ENCODE results near the gene ZFP36.

Gene ZFP36

DNA sequence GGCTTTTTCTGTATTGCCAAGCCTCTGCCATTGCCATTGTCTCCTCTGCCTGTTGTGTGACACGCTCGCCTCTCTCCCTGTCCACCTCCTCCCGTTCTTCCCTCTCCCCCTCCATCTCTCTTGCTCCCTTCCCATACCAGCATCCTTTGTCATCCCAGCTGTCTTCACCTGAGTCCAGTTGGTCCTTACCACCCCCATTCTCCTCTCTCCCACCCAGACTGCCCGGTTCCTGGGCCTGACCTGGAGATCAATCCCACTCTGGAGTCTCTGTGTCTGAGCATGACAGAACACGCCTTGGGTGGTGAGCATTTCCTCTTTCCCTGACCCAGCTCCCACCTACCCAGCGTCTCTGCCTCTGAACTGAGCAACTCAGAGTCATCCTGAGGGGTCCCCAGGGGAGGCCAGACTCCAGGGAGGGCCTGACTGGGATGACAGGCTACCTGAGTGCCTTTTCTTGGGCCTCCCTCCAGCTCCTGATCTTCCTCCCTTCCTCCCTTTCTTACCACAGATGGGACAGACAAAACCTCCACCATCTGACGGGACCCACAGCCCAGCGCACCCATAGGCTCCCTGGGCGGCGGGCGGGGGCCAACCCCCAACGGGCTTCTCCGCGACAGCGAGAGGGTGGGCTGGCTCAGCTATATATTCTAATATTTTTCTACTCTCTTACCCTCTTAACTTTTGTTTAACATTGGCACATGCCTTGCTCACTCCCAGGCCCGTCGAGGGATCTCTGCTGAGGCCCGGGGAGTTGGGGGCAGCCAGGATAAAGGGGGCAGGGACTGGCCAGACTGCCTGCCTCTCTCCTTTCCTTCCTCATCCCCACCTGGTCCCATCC lies 23.4 kb upstream of the ZFP36 start:
- in situ Hi-C loops (cut with MboI; ENCODE audit: low sequenced_read_pairs): no loop called here

DNA sequence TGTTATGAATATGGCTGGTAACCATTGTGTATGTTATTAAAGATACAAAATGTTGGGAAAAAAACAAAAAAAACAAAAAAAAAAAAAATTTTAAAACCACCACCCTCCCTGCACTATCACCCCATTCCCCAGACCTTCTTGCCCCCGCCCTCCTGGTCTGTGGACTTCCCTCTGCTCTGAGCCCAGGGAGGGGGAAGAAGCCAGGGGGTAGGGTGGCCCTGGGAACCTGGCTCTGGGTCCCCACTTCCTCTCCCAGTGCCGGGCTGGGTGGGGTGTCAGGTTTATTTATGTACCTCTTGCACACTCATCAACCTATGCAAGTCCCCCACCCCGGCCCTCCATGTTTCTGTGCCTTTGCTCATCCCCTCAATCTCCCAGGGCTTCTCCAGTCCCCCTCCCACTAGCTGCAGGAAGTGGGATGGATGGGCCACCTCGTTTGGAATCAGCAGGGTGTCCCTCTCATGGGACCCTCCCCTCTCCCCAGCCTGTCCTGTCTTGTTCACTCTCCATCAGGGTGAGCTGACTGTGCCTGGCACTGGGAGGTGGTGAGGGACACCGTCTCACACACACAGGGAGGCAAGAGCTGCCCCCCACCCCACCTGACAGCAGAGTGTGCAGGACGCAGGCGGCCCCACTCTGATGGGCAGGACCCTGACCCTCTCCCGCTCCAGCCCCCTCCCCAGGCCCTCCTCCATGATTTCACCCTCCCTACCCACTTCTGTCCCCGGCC lies 21.6 kb upstream of the ZFP36 start:
- in situ Hi-C loops (cut with MboI; ENCODE audit: low sequenced_read_pairs): no loop called here

DNA sequence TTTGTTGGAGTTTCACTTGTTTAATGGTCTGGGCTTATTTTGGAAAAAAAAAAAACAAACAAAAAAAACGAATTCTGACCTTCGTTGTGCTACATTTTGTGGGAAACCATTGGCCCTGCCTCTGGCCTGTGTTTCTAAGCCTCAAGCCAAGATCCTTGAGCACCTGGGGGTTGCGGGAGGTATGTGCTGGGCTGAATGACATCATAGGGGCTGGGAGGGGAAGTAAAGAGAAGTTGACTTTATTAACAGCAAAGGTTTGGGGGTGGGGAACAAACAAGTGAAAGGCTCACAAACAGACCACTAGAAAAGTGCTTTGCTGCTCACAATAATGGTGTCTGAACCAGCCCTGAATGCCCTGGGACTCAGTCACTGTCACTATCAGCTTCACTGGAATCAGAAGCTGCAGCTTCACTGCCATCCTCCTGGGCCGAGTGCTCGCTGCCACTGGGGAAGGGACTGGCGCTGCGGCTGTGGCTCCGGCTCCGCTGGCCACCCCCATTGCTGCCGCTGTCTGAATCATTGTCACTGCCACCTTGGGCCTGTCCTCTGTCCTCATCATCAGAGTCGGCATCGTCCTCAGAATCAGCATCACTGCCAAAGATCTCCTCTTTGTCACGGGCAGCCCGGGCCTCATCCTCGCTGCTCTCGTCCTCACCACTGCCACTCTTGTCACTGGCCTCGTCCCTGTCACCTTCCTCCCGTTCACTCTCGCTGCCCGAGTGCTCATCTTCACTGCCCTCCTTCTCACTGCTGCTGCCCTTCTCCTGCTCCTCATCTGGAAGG lies 20.8 kb upstream of the ZFP36 start:
- in situ Hi-C loops (cut with MboI; ENCODE audit: low sequenced_read_pairs): no loop called here

DNA sequence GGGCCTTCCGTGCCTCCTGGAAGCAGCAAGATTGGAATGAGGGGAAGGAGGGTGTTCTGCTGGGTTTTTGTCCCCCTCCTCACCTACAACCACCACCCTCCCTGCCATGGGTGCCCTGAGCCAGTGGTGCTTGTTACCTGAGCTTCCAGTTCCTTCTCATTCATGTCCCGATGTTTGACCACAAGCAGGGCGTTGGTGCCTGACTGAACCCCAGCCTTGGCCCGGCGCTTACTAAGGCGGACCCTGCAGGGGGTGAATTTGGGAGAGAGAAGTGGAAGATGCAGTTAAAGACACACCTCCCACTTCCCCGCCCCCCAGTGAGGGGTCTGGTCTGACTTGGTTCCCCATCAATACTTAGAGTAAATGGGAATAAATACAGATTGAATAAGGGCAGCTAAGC lies 20.1 kb upstream of the ZFP36 start:
- in situ Hi-C loops (cut with MboI; ENCODE audit: low sequenced_read_pairs): no loop called here

DNA sequence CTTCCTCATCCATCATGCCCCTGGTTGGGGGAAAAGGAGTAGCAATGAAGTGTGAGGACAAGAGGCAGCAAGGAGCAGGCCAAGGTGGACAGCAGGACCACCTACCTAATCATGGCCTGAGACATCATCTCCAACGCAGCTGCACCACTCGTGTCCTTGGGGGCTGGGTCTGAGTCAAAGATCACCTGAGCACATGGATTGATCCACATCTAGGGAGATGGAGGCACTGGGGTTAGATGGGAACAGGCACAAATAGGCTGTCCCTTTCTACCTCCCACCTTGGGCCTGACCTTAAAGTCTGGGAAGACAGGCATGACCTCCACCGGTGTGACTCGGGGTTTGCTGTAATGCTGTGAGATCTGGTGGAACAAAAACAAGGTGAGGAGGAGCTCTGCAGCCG lies 18.0 kb upstream of the ZFP36 start:
- in situ Hi-C loops (cut with MboI; ENCODE audit: low sequenced_read_pairs): no loop called here

DNA sequence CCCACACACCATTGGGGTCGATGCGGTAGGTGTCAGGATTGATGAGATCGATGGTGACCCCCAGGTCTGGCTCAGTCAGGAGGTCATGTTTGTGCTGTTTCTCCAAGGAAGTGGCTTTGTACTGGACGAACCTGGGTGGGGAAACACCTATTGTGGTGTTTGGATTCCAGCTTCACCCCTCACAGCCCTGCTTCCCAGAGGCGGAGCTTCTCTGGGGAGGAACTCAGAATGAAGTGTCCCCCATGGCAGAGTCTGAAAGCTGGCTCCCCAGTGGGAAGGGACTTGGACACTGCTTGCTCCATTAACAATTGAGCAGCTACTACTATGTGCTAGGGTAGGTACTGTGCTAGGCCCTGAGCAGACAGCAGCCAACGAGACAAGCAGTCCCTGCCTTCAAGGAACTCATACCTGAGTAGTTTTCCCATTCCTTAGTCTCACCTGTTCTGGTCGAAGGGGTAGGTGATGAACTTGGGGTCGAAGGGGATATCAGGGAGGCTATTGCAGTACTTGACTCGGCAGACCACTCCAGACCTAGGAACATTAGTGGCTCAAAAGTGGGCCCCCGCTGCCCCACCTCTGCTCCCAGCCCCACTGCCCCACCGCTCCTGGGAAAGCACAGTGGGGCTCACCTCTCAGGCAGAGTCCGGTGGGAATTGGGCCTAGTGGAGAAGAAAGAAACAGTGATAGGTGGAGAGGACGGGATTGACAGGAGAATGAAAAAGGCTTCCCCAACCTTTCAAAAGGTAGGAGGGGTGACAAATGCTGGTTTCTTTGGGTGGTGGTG lies 16.8 kb upstream of the ZFP36 start:
- in situ Hi-C loops (cut with MboI; ENCODE audit: low sequenced_read_pairs): no loop called here

DNA sequence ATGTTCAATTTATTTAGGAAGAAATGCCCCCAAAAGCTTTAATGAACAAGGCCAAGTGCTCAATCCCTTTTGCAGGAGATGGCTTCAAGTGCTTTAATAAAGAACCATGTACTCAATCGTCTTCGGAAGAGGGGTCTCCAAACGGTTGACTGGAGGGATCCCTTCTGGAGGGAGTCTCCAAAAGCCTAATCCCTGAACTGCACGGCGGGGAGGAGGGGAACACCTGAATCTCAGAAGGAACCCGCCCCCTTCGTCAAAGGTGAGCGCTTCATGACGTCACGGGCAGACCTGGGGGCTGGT lies 16.2 kb upstream of the ZFP36 start:
- in situ Hi-C loops (cut with MboI; ENCODE audit: low sequenced_read_pairs): no loop called here

DNA sequence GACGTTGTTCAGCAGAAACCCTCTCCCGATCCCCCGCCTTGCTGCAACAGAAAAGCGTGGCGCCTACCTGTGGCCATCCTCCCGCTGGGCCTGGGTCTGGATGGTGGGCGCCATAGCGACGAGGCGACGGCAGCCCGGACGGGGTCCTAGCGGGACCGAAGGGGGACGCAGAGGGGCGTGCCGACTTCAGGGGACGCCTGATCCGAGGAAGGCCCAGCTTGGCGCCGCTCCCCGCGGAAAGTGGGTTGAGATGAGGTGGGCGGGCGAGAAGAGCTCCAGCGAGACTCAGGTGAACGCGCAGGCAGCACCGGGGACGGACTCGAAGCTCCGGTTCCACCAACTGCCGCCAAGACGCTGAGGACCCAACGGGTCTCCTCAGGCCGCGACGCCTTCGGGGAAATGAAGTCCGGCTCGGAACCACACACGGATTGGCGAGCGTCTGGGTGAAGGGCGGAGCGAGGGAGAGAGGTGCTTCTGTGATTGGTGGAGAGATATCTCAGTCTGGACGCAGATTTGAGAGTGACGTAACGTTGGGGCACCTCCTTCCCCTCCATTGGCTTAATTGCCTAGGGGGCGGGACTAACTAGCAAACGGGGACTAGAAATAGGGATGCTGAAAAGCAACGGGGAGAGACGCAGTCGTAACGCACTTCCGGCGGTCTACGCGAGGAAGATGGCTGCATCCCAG lies 15.8 kb upstream of the ZFP36 start, which contains the start of the genes MED29 and PAF1:
Gene MED29 (plus strand): TSS at position 628 of the 687 bp plus-strand sequence. CDS start 45 bp downstream, at position 673.
Gene PAF1 (minus strand): TSS at position 356 of the 687 bp plus-strand sequence. CDS start 242 bp downstream, at position 114.
- in situ Hi-C loops (cut with MboI; ENCODE audit: low sequenced_read_pairs): no loop called here

DNA sequence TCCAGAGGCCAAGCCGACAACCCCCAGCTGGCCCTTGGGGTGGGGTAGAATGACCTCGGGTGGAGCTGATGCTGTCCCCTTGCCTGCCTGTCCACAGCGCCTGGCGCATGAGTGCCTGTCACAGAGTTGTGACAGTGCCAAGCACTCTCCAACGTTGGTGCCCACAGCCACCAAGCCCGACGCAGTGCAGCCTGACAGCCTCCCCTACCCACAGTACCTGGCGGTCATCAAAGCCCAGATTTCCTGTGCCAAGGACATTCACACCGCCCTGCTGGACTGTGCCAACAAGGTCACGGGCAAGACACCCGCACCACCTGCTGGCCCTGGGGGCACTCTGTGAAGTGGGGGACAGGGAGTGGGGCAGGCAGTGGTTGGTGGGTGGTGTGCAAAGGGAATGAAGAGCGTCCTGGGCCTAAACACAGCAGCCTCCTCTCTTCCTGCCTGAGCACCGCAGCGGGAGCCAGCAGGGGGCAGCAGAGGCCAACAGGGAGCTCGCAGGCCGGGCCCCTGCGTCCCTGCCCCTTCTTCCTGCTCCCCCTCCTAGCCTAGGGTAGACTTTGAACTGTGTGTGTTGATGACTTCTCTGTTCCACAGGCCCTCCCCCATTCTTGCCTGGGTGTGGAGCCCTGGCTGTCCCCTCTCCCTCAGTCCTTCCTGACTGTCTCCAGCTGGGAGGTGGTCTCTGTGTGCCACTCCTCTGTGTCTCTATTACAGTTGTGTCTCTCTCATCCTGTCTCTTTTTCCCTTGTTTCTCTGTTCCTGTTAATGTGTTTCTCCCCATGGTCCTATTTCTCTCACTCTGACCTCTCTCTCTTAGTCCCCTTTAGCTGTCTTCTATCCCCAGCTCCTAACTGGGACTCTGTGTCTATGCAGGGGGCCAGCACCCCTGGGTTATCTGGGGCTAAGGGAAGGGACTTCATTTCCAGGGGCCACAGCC lies 9.0 kb upstream of the ZFP36 start:
- in situ Hi-C loops (cut with MboI; ENCODE audit: low sequenced_read_pairs): no loop called here

DNA sequence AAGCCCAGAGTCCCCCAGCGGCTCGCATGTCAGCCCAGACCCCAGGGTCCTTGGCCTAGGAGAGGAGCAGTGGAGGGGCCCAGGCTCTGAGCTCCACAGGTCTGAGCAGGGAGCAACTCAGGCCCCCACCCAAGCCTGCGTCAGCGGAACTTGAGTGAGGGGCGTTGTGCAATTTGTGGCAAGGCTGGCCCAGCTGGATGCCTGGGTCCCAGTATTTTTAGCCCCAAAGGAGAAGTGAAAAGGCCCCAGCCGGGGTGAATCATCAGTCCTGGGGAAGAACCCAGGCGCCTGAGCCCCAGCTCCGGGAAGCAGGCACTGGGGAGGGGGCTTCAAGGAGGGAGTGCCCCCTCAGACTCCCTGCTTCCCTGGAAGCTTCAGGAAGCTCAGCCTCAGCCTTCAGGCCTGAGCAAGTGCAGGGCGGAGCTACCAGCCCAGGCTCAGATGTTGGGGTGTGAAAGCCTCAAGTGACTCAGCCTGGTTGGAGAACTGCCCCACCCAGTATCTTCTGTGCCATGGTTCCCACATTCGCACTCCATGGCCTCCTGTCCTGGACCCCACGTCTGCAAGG lies 8.3 kb upstream of the ZFP36 start:
- in situ Hi-C loops (cut with MboI; ENCODE audit: low sequenced_read_pairs): no loop called here

DNA sequence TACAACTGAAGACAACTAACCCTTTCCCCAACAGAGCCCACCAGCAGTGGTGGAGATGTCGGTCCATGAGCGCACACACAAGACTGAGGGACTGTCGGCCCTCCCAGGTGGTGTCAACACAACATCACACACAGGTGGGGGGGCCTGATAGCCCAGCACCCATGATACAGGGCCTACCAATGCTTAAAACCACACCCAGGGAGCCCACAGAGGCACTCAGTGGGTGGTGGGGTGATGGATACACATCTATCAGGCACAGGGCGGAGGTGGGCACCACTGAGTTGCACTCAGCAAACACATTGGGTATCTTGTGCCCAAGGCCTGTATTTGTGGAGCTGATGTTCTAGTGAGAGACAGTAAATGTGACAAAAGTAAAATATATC lies 7.0 kb upstream of the ZFP36 start:
- in situ Hi-C loops (cut with MboI; ENCODE audit: low sequenced_read_pairs): no loop called here

DNA sequence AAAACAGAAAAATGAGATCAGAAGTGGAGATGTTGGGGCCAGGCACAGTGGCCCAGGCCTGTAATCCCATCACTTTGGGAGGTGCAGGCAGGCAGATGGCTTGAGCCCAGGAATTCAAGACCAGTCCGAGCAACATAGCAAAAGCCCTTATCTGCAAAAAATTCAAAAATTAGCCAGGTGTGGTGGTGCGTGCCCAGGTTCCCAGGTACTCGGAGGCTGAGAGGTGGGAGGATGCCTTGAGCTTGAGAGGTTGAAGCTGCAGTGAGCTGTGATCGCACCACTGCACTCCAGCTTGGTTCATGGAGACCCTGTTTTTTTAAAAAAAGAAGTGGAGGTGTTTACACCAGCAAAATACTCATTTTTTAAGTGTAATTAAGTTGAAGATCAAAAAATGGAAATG lies 6.6 kb upstream of the ZFP36 start:
- in situ Hi-C loops (cut with MboI; ENCODE audit: low sequenced_read_pairs): no loop called here

DNA sequence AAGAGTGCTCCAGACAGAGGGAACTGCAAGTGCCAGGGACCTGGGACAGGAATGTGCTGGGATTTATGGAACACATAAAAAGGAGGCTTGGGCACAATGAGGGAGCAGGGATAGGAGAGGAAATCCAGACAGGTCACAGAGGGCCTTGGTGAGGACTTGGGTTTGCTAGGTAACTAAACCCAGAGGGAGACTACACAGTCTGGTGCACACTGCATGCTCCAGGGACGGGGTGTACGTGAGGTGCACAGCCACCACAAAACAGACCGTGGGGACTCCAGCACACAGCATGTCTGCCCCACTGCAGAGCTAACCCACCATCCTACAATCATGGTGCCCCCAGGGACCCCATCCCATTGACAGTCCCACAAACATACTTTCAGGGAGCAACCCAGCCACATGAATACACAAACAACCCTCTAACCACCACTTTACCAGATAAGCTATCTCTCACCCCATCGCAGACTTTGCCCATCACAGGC lies 5.5 kb upstream of the ZFP36 start:
- in situ Hi-C loops (cut with MboI; ENCODE audit: low sequenced_read_pairs): no loop called here

DNA sequence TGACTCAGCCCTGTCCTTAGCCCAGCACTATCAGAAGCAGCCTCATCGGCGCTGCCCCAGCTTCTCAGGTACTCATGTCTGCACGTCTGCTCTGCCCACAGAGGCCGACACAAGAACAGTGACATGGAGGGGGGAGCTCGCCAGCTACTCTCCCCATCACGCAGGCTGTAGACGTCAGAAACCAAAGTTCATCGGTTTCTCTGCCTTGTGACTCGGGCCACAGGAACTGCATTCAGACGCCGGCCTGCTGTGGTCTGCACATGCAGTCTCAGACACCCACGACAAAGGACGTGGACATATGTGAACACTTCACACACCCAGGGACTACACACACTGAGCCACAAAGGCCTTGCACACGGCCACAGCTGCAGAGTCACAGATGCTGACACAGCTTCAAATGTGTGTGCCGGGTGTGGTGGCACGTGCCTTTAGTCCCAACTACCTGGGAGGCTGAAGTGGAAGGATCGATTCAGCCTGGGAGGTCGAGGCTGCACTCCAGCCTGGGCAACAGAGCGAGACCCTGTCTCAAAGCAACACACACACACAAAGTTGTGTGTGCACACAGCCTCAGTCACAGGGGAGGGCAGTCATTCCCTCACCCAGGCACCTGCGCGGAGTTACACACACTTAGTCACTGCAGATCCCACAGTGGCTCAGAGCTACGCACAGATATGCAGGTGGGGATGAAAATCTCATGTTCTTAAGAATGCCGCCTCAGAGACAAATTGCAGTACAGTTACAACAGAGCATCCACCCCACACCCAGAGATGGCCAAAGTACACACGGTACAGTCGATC lies 4.9 kb upstream of the ZFP36 start:
- in situ Hi-C loops (cut with MboI; ENCODE audit: low sequenced_read_pairs): no loop called here

DNA sequence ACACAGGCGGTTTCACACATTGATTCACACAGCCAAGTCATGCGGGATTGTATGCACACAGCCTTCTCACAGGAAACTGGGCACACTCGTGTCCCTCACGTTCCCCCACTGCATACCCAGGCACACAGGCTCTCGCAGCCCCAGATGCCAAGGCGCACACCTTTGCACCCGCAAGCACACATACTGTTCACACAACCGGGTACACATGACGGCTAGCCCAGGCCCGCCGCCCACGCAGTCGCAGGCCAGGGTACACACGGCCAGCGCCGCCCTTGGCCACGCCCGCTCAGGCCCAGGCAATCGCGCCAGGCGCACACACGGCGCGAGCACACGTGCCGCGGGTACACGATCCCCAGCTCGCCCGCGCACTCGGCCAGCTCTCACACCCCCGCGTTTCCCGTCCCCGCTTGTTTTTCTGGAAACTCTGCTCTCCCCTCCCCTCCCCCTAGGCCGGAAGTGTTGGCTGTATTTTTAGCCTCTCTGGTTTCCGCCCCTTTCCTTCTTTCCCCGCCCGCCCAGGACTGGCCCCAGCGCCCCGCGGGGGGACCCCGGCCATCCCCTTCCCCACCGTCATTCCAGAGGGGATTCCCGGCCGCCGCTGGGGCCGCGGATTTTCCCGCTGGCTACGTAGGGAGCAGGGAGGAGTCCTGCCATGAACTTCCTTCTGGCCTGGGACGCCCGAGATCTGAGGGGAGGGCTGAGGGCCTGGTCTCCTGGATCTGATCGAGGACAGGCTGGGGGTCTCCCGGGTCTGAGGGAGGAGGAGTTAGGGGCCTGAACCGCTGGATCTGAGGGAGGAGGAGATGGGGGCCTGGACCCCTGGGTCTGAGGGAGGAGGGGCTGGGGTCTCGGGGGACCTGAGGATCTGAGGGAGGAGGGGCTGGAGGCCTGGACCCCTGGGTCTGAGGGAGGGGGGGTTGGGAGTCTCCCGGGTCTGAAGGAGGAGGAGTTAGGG lies 4.0 kb upstream of the ZFP36 start:
- in situ Hi-C loops (cut with MboI; ENCODE audit: low sequenced_read_pairs): no loop called here

All from HL-60/S4 treated with phorbol 12-myristate 13-acetate at 8.2 ng/mL for 4 days and 3 days (cell line).